ENCODE results near the gene ERGIC1. TPM values are rescaled to one million over a fixed set of nuclear protein-coding genes. Genes with fewer than 3 reads are reported as not detected.
A peak's percentile ranks its signal among the peaks of the same experiment; 100 is the strongest.
"Not testable (repeated sequence)": the region's sequence is repeated elsewhere in the genome, so short reads cannot be mapped to it uniquely, and the experiment has no call there.

Gene ERGIC1
- total RNA-seq, 1 donor from 2014 or later = 168 TPM

GRCh38 chr5:172799416-172799815, 34.6 kb upstream of the ERGIC1 start:
- DNase-seq (ENCODE audit: extremely low read depth, low read depth, low spot score) = no peak

GRCh38 chr5:172800088-172800551, 33.9 kb upstream of the ERGIC1 start:
- no peak for DNase-seq (ENCODE audit: extremely low read depth, low read depth, low spot score)

GRCh38 chr5:172801179-172801671, 32.8 kb upstream of the ERGIC1 start:
- DNase-seq (ENCODE audit: extremely low read depth, low read depth, low spot score) = no peak

GRCh38 chr5:172802112-172802511, 31.9 kb upstream of the ERGIC1 start:
- no peak for DNase-seq (ENCODE audit: extremely low read depth, low read depth, low spot score)

- DNase-seq (ENCODE audit: extremely low read depth, low read depth, low spot score) = no peak
These were observed 31.4 kb upstream of the ERGIC1 start for GRCh38 chr5:172802567-172803176.

- no peak for DNase-seq (ENCODE audit: extremely low read depth, low read depth, low spot score)
These were observed 28.9 kb upstream of the ERGIC1 start for GRCh38 chr5:172805018-172805683.

GRCh38 chr5:172805736-172806255, 28.3 kb upstream of the ERGIC1 start:
- DNase-seq (ENCODE audit: extremely low read depth, low read depth, low spot score) = no peak

- peak; percentile 60 for DNase-seq (ENCODE audit: extremely low read depth, low read depth, low spot score)
These were observed 27.0 kb upstream of the ERGIC1 start for GRCh38 chr5:172806897-172807672.

GRCh38 chr5:172807766-172808311, 26.2 kb upstream of the ERGIC1 start:
- DNase-seq (ENCODE audit: extremely low read depth, low read depth, low spot score) = no peak

GRCh38 chr5:172809774-172810173, 24.3 kb upstream of the ERGIC1 start:
- DNase-seq (ENCODE audit: extremely low read depth, low read depth, low spot score) = no peak

GRCh38 chr5:172810996-172811395, 23.1 kb upstream of the ERGIC1 start:
- not testable (repeated sequence) for DNase-seq (ENCODE audit: extremely low read depth, low read depth, low spot score)

- no peak for DNase-seq (ENCODE audit: extremely low read depth, low read depth, low spot score)
These were observed 18.4 kb upstream of the ERGIC1 start for GRCh38 chr5:172815631-172816030.

- no peak for DNase-seq (ENCODE audit: extremely low read depth, low read depth, low spot score)
These were observed 17.0 kb upstream of the ERGIC1 start for GRCh38 chr5:172816925-172817562.

GRCh38 chr5:172817664-172818063, 16.4 kb upstream of the ERGIC1 start:
- no peak for DNase-seq (ENCODE audit: extremely low read depth, low read depth, low spot score)

- DNase-seq (ENCODE audit: extremely low read depth, low read depth, low spot score) = no peak
These were observed 16.0 kb upstream of the ERGIC1 start for GRCh38 chr5:172818081-172818480.

- DNase-seq (ENCODE audit: extremely low read depth, low read depth, low spot score) = no peak
These were observed 14.5 kb upstream of the ERGIC1 start for GRCh38 chr5:172819569-172819968.

- DNase-seq (ENCODE audit: extremely low read depth, low read depth, low spot score) = no peak
These were observed 13.8 kb upstream of the ERGIC1 start for GRCh38 chr5:172820046-172820767.

GRCh38 chr5:172821340-172821985, 12.6 kb upstream of the ERGIC1 start:
- no peak for DNase-seq (ENCODE audit: extremely low read depth, low read depth, low spot score)

GRCh38 chr5:172823840-172824362, 10.2 kb upstream of the ERGIC1 start:
- no peak for DNase-seq (ENCODE audit: extremely low read depth, low read depth, low spot score)

Measured in glomerular endothelial cell (primary cell).